Mucosa of gallbladder (tissue), 1 donor: Measurements from ENCODE around the gene DIPK1B. TPM values are rescaled to one million over a fixed set of nuclear protein-coding genes. Genes with fewer than 3 reads are reported as not detected.
A peak's percentile ranks its signal among the peaks of the same experiment; 100 is the strongest.

ENCODE experiments used
- DNase-seq: peaks from one replicate; pipeline ENCODE4 v3.0.0-alpha.2; 2020; ENCODE audit warnings: low spot score
- total RNA-seq: library from RNA; stranded (reverse); gene quantifications from one replicate; pipeline ENCODE4 v1.2.1, GENCODE V29; 2021
- donor health status: DM: no; HTN: no; CAD: no.

Gene DIPK1B
- total RNA-seq, 1 donor from 2014 or later = 8.8 TPM

DNA sequence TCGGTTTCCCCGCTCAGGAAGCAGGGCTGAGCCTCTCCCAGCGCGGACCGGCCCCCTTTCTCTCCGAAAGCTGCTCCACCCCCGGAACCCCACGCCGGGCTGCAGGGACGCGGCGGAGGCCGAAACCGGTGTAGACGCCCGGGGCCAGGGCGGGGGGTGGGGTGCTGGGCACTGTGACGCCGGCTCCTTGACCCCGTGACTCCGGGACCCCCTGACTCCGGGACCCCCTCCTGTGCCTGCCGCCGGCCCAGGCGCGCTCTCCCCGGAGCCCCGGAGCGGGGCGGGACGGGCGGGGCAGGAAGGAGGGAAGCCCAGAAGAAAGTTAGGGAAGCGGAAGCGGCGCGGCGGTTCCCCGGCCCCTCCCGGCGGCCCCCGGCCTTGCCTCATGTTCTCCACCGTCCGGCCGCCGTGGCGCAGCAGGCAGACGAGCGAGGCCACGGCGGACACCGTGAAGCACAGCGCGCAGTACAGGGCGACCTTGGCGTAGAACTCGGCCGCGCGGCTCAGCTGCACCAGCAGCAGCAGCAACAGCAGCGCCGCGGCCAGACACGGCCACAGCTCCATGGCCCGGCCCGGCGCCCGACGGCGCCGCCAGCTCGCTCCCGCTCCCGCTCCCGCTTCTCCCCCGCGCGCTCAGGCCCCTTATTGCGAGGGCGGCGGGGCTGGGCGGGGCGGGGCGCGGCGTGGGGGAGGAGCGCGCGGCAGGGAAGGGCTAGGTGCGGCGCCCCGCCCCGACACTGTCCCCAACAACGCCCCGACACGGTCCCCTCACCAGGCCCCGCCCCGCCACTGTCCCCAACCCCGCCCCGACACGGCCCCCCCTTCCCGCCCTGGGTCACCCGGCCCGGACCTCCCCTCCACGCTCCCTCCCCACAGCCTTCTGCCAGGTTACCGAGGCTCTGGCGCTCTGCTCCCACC is 25.3 kb upstream of the DIPK1B start, which contains the start of gene AGPAT2:
Gene AGPAT2 (minus strand): TSS at position 664 of the 918 bp plus-strand sequence. CDS start 100 bp downstream, at position 564.
- no peak for DNase-seq

DNA sequence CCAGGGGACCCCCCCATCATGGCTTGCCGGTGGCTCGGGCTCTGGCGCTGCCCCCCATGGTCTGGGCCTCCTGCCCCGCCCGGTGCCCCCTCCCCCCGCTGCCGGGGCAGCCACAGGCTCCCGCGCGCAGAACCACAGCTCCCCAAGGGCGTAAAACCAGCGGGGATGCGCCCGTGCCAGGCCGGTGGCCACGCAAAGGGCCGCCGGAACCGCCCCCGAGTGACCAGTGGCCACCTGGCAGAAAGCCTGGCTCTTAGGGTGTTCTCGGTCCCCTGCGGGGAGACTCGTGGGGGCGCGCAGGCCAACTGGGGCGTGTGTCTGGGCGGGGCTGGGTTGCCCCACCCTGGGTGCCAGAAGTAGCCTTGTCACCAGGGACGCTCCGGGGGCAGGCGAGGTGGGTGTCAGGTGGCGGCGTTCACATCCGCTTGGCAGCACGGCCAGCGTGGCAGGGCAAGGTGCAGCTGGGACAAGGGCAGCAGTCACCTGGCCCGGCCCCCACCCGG is 24.6 kb upstream of the DIPK1B start:
- no peak for DNase-seq

DNA sequence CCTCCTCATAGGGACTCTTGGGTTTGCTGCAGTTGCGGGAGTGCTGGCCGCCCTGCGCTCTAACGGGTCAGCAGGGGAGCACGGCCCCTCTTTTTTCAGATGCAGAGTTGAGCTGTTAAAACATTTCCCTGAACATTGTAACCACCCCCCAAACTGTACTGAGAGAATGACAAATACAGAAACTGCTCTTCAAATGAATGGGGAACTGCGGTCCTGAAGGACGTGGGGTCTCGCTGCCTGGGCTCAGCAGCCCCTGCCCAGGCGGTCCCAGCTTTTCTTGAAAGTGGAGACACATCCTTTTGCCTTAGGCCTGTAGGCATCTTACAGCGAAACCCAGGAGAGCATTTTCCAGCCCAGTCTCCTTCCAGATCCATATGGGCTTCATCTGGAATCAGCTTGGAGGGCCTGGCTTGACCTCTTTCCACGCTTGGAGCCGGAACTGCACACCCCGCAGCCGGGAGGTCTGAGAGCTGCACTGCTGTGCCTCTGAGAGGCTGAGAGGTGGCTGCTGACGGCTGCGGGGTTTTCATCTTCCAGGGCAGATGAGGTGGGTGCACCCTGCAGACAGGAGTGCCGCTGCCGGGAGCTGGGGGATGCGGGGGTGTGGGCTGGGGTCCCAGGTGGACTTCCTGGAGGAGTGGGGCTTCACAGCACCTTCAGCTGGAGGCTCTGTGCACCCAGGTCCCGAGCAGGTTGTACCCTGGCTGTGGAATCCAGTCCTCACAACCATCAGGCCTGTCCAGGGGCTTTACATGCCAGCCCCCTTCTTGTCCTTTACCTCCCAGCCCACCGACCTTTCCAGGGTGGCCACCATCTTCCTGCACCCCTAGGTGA is 23.9 kb upstream of the DIPK1B start:
- no peak for DNase-seq

- DNase-seq = no peak
These were observed 23.3 kb upstream of the DIPK1B start for GRCh38 chr9:136689108-136689460.

- DNase-seq = no peak
These were observed 22.1 kb upstream of the DIPK1B start for GRCh38 chr9:136690104-136690805.

DNA sequence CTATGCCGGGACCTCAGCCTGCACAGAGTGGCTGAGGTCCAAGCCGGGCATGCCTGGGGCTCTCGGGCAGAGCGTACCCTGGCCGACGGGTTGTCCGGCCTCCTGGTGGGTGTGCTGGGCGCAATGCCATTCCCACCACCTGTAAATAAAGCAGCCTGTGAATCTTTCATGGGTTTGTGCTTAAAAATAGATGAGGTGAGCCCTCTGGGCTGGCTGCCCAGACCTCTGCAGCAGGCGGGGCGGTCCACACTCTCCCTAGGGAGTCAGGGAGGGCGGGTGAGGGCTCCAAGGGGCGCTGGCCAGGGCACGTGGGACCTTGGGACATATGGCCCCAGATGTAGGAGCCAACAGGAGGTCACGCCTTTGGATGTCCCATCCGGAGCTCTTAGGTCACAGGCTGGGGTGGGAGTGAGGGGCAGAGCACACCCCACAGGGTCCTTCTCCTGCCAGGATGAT is 21.5 kb upstream of the DIPK1B start:
- DNase-seq = no peak

- DNase-seq = no peak
These were observed 20.8 kb upstream of the DIPK1B start for GRCh38 chr9:136691316-136692184.

DNA sequence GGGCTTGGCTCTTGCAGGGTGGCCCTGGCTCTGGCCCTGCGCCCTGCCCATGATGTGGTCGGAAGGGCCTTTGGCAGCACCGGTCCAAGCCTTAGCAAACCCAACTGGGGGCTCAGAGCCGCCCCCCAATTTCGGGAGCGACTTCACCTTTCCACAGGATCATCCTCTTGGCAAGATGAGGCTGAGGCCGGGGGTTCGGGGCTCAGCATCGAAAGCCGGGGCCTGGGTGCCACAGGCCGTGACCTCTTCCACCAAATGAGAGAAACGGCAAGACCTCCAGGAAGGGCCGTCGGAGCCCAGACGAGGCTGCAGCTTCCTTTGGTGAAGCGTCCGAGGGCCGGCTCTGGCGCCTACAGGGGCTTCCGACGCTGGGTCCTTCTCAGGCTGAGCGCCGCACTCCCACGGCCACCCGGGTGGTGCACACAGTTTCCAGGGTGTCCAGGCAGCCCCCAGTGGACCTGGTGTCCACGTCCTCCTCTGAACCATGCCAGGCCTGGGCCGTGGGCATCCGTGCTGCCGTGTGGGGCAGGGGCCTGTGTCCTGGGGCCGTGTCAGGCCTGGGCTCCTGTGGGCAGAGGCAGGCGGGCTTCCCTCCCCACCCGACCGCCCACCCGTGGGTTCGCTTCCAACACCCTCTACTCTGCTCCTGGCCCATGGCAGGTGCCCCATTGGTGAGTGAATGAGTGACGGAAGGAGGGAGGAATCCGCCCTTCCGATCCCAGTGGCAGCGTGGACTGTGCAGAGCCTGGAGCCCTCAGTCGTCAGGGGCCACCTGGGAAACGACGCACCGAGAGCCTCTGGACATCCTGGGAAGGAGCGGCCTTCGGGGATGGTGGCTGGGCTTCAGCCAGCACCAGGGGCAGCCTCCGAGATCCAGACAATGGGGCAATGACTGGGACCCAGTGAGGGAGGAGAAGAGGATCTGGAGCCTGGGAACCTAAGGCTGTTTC is 19.9 kb upstream of the DIPK1B start:
- DNase-seq = no peak

GRCh38 chr9:136693135-136693489 is 19.3 kb upstream of the DIPK1B start:
- DNase-seq = no peak

DNA sequence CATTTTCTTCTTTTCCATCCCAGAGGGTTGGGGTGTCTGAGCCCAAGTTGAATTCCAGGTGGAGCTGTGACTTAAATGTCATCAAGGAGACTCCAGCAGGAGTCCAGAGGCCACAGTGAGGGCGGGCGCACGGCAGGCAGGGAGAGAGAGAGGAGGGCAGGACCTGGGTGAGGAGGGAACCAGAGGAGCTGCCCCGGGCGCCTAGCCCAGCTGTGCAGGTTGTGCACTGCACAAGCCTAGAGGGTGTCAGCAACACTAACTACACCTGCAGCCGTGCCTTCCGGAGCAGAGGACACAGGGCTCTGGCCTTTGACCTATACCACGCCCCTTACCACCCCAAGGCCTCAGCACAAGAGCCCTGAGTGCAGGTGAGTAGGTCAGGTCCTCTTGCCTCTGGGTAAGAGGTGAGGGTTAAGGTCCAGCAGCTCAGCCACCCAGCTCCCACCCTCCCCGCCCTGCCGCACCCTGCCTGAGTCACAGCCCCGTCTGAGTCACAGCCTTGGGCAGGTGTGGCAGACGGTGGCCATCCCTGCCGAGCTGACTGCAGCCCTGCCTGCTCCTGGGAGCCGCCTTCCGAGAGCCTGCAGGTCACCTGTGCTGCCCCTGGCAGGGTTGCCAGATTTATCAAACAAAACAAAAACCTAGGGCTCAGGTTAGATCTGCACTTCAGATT is 18.7 kb upstream of the DIPK1B start:
- DNase-seq = peak; percentile 81

- no peak for DNase-seq
These were observed 18.1 kb upstream of the DIPK1B start for GRCh38 chr9:136694163-136694871.

DNA sequence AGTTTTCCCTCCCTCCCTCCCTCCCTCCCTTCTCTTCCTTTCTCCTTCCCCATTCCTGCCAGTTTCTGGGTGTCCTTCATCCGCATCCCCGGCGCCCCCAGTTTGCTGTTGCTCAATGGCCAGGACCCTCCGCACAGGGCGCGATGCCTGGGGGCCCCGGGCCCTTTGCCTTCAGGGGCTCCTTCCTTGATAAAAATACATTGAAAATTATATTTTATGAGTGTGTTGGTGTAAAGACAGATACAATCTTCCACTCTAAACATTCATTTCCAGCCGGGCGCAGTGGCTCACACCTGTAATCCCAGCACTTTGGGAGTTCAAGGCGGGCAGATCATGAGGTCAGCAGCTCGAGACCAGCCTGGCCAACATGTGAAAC is 17.5 kb upstream of the DIPK1B start:
- DNase-seq = no peak

- peak; percentile 86 for DNase-seq
These were observed 16.9 kb upstream of the DIPK1B start for GRCh38 chr9:136695435-136695895.

GRCh38 chr9:136695955-136696354 is 16.4 kb upstream of the DIPK1B start:
- no peak for DNase-seq

GRCh38 chr9:136696502-136696901 is 15.9 kb upstream of the DIPK1B start:
- no peak for DNase-seq

- no peak for DNase-seq
These were observed 15.1 kb upstream of the DIPK1B start for GRCh38 chr9:136697146-136697820.

GRCh38 chr9:136697821-136698526 is 14.4 kb upstream of the DIPK1B start:
- no peak for DNase-seq
